HL-60 (cell line): ENCODE results near the gene LDAH.

Experiments
- DNase-seq, 2 experiments: peaks; one replicate each; pipeline ENCODE4 v3.0.0-alpha.2; 2010 to 2020; ENCODE audit warnings: low read depth in 1 of 2, low spot score in 1 of 2
- H3K27ac ChIP-seq: fragments of 250-450 bp; sonication (Bioruptor Pico); replicated peaks from 2 replicates; pipeline ENCODE4 v1.5.1; 2020; ENCODE audit warnings: mild to moderate bottlenecking, moderate library complexity
- H3K27me3 ChIP-seq: fragments of 250-450 bp; sonication (Bioruptor Pico); 2 replicates; pipeline ENCODE4 v1.5.1; 2021; ENCODE audit warnings: mild to moderate bottlenecking, moderate library complexity; ENCODE audit not compliant: insufficient read depth, poor library complexity, severe bottlenecking
- H3K4me3 ChIP-seq: replicated peaks from 2 replicates; pipeline ENCODE4 v1.5.1; 2011; ENCODE audit warnings: mild to moderate bottlenecking, control low read depth, low read length; ENCODE audit not compliant: insufficient read depth
- GABPA ChIP-seq: IDR thresholded peaks from 2 replicates; pipeline ENCODE4 v1.6.1; 2012; ENCODE audit warnings: low read depth
- POLR2AphosphoS5 ChIP-seq: IDR thresholded peaks from 2 replicates; pipeline ENCODE4 v1.6.1; 2012; ENCODE audit warnings: low read depth
- SPI1 ChIP-seq: IDR thresholded peaks from 2 replicates; pipeline ENCODE4 v1.6.1; 2012; ENCODE audit warnings: low read depth, mild to moderate bottlenecking, borderline replicate concordance
- TF ChIP-seq, protein P1 (sequence below): IDR thresholded peaks from one replicate; pipeline ENCODE4 v1.5.1; 2011; ENCODE audit warnings: low read length, control low read depth, inconsistent platforms; ENCODE audit not compliant: insufficient read depth
- TF ChIP-seq, protein P2 (sequence below): IDR thresholded peaks from 2 replicates; pipeline ENCODE4 v1.6.1; 2012; ENCODE audit warnings: low read depth; ENCODE audit not compliant: insufficient replicate concordance

Gene LDAH

GRCh38 chr2:20706786-20707185 is 116.1 kb downstream of the LDAH start:
- no peak overlapping the region for H3K4me3 ChIP-seq
- no peak for DNase-seq
- H3K27me3 ChIP-seq: no peaks in the 10 kb centered on the region
- H3K27ac ChIP-seq: no peak overlapping the region
- TF ChIP-seq, protein P1, sequence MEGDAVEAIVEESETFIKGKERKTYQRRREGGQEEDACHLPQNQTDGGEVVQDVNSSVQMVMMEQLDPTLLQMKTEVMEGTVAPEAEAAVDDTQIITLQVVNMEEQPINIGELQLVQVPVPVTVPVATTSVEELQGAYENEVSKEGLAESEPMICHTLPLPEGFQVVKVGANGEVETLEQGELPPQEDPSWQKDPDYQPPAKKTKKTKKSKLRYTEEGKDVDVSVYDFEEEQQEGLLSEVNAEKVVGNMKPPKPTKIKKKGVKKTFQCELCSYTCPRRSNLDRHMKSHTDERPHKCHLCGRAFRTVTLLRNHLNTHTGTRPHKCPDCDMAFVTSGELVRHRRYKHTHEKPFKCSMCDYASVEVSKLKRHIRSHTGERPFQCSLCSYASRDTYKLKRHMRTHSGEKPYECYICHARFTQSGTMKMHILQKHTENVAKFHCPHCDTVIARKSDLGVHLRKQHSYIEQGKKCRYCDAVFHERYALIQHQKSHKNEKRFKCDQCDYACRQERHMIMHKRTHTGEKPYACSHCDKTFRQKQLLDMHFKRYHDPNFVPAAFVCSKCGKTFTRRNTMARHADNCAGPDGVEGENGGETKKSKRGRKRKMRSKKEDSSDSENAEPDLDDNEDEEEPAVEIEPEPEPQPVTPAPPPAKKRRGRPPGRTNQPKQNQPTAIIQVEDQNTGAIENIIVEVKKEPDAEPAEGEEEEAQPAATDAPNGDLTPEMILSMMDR: no peak
- TF ChIP-seq, protein P2, sequence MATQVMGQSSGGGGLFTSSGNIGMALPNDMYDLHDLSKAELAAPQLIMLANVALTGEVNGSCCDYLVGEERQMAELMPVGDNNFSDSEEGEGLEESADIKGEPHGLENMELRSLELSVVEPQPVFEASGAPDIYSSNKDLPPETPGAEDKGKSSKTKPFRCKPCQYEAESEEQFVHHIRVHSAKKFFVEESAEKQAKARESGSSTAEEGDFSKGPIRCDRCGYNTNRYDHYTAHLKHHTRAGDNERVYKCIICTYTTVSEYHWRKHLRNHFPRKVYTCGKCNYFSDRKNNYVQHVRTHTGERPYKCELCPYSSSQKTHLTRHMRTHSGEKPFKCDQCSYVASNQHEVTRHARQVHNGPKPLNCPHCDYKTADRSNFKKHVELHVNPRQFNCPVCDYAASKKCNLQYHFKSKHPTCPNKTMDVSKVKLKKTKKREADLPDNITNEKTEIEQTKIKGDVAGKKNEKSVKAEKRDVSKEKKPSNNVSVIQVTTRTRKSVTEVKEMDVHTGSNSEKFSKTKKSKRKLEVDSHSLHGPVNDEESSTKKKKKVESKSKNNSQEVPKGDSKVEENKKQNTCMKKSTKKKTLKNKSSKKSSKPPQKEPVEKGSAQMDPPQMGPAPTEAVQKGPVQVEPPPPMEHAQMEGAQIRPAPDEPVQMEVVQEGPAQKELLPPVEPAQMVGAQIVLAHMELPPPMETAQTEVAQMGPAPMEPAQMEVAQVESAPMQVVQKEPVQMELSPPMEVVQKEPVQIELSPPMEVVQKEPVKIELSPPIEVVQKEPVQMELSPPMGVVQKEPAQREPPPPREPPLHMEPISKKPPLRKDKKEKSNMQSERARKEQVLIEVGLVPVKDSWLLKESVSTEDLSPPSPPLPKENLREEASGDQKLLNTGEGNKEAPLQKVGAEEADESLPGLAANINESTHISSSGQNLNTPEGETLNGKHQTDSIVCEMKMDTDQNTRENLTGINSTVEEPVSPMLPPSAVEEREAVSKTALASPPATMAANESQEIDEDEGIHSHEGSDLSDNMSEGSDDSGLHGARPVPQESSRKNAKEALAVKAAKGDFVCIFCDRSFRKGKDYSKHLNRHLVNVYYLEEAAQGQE: no peak
- TF ChIP-seq SPI1: no peak
- no peak for TF ChIP-seq POLR2AphosphoS5
- TF ChIP-seq GABPA: no peak

- TF ChIP-seq, protein P1: no peak
- TF ChIP-seq SPI1 (no peak), GABPA (no peak), POLR2AphosphoS5 (no peak)
- TF ChIP-seq, protein P2: no peak
- Histone ChIP-seq H3K27ac (no peak overlapping the region), H3K27me3 (no peaks in the 10 kb centered on the region), H3K4me3 (no peak overlapping the region)
- no peak for DNase-seq
Measured at GRCh38 chr2:20706217-20706616, 116.7 kb downstream of the LDAH start.

GRCh38 chr2:20704886-20705285 is 118.0 kb downstream of the LDAH start:
- no peak for DNase-seq
- Histone ChIP-seq H3K4me3 (no peak overlapping the region), H3K27ac (no peak overlapping the region), H3K27me3 (no peaks in the 10 kb centered on the region)
- TF ChIP-seq, protein P2: no peak
- TF ChIP-seq, protein P1: no peak
- TF ChIP-seq POLR2AphosphoS5 (no peak), GABPA (no peak), SPI1 (no peak)
